ENCODE results near the gene RARB. TPM values are rescaled to one million over a fixed set of nuclear protein-coding genes. Genes with fewer than 3 reads are reported as not detected.

The RARB gene
- total RNA-seq, 2 donors from 2014 or later: 1.2 to 4.3 TPM

DNA sequence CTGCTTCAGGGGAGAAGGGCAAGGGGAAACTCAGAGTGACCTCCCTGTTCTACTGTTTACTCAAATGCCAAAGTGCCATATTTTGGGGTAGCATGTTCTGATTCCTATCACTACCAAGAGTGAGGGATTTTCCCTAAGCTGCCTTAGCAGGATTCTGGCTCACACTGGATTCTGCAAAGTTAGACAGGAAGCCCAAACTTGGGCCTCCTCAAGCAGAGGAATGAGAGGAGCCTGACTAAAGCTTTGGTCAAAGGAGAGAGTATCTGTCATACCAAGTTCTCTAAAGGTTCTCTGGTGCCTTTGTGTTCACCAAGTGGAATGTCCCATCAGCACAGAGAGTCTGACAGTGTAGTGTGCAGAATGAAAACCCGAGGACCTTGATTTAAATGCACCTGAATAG is 8.8 kb upstream of the RARB start:
- DNase-seq (no peak), ATAC-seq (no peak)
- intact Hi-C loops (cut with DNase I, micrococcal nuclease): no loop called here

DNA sequence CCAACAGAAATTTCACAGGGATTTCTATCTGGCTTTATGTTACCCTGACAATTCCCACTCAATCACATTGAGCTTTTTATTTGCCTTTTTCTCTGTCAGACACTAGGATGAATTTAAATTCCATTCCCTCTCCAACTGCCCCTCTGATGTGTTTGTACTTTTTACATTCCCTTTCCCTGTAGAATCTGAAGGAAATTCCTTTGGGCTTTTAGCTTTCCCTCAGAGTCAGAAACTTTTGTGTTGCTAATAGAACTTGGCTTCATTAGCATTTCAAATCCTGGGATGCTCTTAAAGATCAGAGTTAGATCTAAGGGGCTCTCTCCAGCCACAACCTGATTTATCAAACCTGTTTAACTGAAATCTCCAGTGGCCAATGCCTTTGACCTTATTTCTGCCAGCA is 7.9 kb upstream of the RARB start:
- DNase-seq: no peak
- ATAC-seq: no peak
- intact Hi-C loops (cut with DNase I, micrococcal nuclease): no loop called here

DNA sequence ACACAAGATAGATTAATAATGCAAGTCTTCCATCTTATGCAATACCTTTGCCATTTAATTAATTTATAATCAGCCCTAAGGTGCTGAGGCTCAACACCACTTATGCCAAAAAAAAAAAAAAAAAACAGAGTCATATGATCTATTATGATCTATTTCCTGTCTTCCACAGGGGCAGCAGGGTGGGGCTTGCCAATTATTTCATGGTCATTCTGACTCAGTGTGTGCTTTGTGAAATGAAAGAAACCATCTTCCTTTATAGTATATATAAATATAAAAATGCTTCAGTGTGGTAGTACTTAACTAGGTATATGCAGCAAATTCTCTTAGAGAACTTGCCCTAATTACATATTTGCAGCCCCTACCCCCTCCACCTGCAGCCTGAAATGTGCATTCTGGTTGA is 7.2 kb upstream of the RARB start:
- intact Hi-C loops (cut with DNase I, micrococcal nuclease): no loop called here
- ATAC-seq (peak; percentile 44), DNase-seq (no peak)

- peak; percentile 94 for ATAC-seq
- DNase-seq: no peak
- intact Hi-C loops (cut with DNase I, micrococcal nuclease): no loop called here
Measured at GRCh38 chr3:25421747-25422146, 6.3 kb upstream of the RARB start.

GRCh38 chr3:25423780-25424588 is 4.1 kb upstream of the RARB start:
- DNase-seq (no peak), ATAC-seq (no peak)
- intact Hi-C loops (cut with DNase I, micrococcal nuclease): no loop called here

- DNase-seq (peak in 1 of 2 donors; percentile 8), ATAC-seq (peak; percentile 31)
- intact Hi-C loops (cut with DNase I, micrococcal nuclease): loop anchor here in 1 of 2 donors (5.0 kb wide), 1 partner anchor 168 kb away; no protein-coding TSS in a partner anchor
Measured at GRCh38 chr3:25424614-25425013, 3.4 kb upstream of the RARB start.

DNA sequence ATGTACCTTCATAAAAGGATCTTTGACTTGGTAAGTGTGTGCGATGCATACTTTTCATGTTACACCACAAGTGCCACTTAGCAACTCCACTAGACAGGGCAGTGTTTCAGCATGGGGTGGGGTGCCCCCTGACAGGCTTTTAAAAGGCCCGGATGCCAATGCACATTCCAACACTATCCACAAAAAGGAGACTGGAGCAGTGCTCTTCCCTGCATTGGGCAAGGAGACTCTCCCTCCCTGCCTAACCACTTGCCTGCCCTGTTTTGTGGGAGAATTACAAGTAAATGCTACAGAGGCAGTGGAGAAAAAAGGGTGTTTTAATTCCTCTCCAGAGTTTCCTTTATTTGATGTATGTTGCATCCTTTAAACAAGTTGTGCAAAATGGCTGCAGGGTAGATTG is 1.7 kb upstream of the RARB start:
- intact Hi-C loops (cut with DNase I, micrococcal nuclease): loop anchor here in 1 of 2 donors (5.0 kb wide), 1 partner anchor 166 kb away; no protein-coding TSS in a partner anchor
- DNase-seq (no peak), ATAC-seq (no peak)

- DNase-seq (no peak), ATAC-seq (peak; percentile 5)
- intact Hi-C loops (cut with DNase I, micrococcal nuclease): loop anchor here in 1 of 2 donors (5.0 kb wide), 1 partner anchor 165 kb away; no protein-coding TSS in a partner anchor
Measured at GRCh38 chr3:25427155-25427554, 908 bp upstream of the RARB start.

DNA sequence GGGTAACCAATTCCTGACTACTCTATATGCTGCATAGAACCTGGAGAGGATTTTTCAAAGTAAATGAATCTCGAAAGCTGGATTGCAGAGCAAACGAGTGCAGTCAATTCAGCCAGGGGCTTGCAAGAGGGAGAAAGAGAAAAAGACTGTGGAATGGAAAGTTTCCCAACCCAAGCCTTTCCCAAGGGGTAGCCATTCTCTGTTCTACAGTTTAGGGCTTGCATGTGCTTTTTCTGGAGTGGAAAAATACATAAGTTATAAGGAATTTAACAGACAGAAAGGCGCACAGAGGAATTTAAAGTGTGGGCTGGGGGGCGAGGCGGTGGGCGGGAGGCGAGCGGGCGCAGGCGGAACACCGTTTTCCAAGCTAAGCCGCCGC is 511 bp upstream of the RARB start:
- peak; percentile 1 for ATAC-seq
- intact Hi-C loops (cut with DNase I, micrococcal nuclease): loop anchor here in 1 of 2 donors (5.0 kb wide), 1 partner anchor 165 kb away; no protein-coding TSS in a partner anchor

DNA sequence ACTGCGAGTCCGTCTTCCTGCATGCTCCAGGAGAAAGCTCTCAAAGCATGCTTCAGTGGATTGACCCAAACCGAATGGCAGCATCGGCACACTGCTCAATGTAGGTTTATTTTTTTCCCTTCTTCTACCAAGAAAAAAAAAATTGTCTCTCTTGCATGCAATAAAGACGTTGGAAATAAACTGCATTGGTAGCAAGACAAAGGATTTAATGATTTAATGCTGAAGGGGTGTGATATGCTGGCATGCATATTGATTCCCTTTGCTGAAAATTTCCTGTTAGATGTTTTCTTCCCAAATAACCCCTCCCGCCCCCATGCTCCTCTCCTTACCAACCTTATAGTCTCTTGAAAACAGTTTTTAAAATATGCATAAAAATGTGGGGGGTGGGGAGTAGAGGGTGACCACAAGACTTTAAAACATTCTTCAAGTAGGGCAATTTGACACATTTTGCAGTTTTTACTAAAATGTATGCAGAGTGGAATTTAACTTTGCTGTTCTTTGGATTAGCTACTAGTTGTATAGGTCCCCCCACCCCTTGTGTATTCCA is 799 bp downstream of the RARB start:
- no peak for DNase-seq
- no peak for ATAC-seq
- intact Hi-C loops (cut with DNase I, micrococcal nuclease): loop anchor here in 1 of 2 donors (5.0 kb wide), 1 partner anchor 163 kb away; no protein-coding TSS in a partner anchor

More for the DNA sequence above, 511 bp upstream of the RARB start:
- DNase-seq: no peak

GRCh38 chr3:25429361-25430286 is 1.6 kb downstream of the RARB start:
- intact Hi-C loops (cut with DNase I, micrococcal nuclease): loop anchor here in 1 of 2 donors (5.0 kb wide), 1 partner anchor 163 kb away; no protein-coding TSS in a partner anchor
- no peak for ATAC-seq
- no peak for DNase-seq

- DNase-seq (no peak), ATAC-seq (no peak)
- intact Hi-C loops (cut with DNase I, micrococcal nuclease): no loop called here
Measured at GRCh38 chr3:25430287-25430934, 2.3 kb downstream of the RARB start.

DNA sequence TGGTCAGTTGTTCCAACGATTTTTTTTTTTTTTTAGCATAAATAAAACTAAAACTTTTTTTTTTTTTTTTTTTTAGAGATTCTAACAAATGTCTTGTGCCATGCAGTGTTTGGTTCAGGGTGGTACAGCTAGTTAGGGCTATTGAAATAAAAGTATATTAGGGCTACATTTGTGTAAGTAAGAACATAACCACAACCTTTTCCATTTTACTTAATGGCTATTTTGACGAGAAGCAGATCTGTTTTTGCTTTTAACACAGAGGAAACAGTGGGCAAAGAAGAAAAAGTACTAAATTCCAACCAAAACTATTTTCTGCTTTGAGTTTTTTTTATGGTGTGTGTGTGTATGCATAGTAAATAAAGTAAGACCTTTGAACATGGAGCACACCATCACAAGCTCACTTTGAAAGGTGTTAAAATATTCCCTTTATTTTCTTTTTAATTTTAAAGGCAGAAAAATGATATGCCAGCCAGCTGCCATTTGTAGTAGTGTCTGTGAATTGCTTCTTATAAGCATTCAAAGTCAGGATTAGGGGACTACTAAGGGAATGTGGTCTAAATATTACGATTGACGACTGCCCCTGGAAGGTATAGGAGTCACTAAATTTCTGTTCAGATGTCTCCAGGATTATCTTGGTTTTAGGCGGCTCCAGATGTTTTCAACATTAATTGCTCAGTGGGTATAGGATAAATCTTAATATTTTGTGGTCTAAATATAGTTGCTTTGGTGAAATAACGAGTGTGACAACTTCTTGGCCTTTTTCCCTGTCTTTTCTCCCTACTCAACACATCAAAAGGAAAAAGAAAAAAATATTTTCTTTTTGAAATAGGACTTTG is 3.1 kb downstream of the RARB start:
- ATAC-seq: no peak
- intact Hi-C loops (cut with DNase I, micrococcal nuclease): no loop called here

DNA sequence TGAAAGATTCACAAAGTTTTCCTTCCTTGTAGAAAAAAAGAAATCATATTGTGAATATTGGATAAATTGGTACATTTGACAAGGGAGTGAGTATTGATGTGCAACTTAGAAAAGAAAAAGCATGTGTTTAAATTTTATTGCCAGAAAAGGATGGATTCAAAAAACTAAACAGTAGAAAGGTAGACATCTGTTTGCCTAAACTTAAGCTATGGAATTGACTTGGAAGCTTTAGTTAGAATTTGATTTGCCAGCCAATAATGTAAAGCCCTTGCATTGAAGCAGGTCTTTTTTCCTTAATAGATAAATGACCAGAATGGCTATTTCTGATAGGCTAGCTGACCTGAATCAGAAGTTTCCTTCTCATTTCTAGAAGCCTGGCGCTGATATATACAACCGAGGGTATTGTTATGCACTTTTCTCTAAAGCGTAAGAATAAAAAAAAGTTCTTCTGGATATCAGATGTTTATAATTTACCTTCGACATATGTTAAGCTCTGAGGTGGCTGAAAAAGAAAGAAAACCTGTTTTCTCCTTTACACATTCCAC is 4.2 kb downstream of the RARB start:
- intact Hi-C loops (cut with DNase I, micrococcal nuclease): no loop called here
- DNase-seq (no peak), ATAC-seq (no peak)

More for the DNA sequence above, 3.1 kb downstream of the RARB start:
- DNase-seq: no peak

DNA sequence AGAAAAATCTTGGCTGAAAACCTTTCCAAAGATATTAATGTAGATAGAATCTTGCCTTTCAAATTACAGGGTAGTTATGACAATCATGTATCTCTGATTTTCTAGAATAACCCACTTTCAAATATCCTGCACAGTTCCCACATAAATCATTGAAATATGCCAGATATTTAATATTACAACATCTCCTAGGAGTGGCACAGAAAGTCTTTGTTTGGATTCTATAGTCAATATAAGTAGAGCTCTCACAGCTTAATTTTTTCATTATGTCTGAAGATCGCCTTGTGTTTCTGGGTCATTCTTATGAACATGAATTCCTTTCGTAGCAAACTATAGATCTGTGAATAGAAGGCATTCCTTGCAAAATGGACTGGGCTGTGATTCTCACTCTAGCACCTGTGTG is 5.0 kb downstream of the RARB start:
- intact Hi-C loops (cut with DNase I, micrococcal nuclease): no loop called here
- ATAC-seq (no peak), DNase-seq (no peak)

GRCh38 chr3:25433868-25434267 is 5.8 kb downstream of the RARB start:
- no peak for DNase-seq
- intact Hi-C loops (cut with DNase I, micrococcal nuclease): no loop called here
- ATAC-seq: no peak

GRCh38 chr3:25437953-25438352 is 9.9 kb downstream of the RARB start:
- intact Hi-C loops (cut with DNase I, micrococcal nuclease): no loop called here
- no peak for ATAC-seq
- no peak for DNase-seq

Measured in left colon (tissue), 2 donors.